GM19351 (cell line): ENCODE results near the gene CCDC69.
A peak's percentile ranks its signal among the peaks of the same experiment; 100 is the strongest.
"Not testable (repeated sequence)": the region's sequence is repeated elsewhere in the genome, so short reads cannot be mapped to it uniquely, and the experiment has no call there.

Experiments
- ATAC-seq: cut with Tn5 transposase; IDR thresholded peaks from one replicate; pipeline ENCODE4 v1.9.1; 2021; ENCODE audit warnings: mild to moderate bottlenecking, moderate library complexity; ENCODE audit not compliant: unreplicated experiment

Gene CCDC69

GRCh38 chr5:151196556-151197290 lies 27.2 kb downstream of the CCDC69 start:
- peak; percentile 95 for ATAC-seq

- ATAC-seq: no peak
Observed at GRCh38 chr5:151195622-151196021, 28.3 kb downstream of the CCDC69 start.

- ATAC-seq: no peak
Observed at GRCh38 chr5:151192626-151193025, 31.3 kb downstream of the CCDC69 start.

GRCh38 chr5:151191661-151192060 lies 32.2 kb downstream of the CCDC69 start:
- ATAC-seq: no peak

- no peak for ATAC-seq
Observed at GRCh38 chr5:151189151-151189550, 34.7 kb downstream of the CCDC69 start.

GRCh38 chr5:151186538-151186937 lies 37.4 kb downstream of the CCDC69 start:
- ATAC-seq: no peak

GRCh38 chr5:151186052-151186451 lies 37.8 kb downstream of the CCDC69 start:
- no peak for ATAC-seq

GRCh38 chr5:151184316-151185042 lies 39.4 kb downstream of the CCDC69 start:
- ATAC-seq: no peak

GRCh38 chr5:151183456-151184245 lies 40.2 kb downstream of the CCDC69 start:
- ATAC-seq: no peak

- ATAC-seq: no peak
Observed at GRCh38 chr5:151182976-151183375, 40.9 kb downstream of the CCDC69 start.

- ATAC-seq: no peak
Observed at GRCh38 chr5:151182524-151182900, 41.4 kb downstream of the CCDC69 start.

- ATAC-seq: no peak
Observed at GRCh38 chr5:151181818-151182523, 41.9 kb downstream of the CCDC69 start.

GRCh38 chr5:151180291-151180690 lies 43.6 kb downstream of the CCDC69 start:
- ATAC-seq: no peak

- ATAC-seq: no peak
Observed at GRCh38 chr5:151179489-151179840, 44.4 kb downstream of the CCDC69 start.

GRCh38 chr5:151178777-151179488 lies 45.0 kb downstream of the CCDC69 start:
- no peak for ATAC-seq

GRCh38 chr5:151178372-151178771 lies 45.5 kb downstream of the CCDC69 start:
- no peak for ATAC-seq

- not testable (repeated sequence) for ATAC-seq
Observed at GRCh38 chr5:151176268-151176667, 47.6 kb downstream of the CCDC69 start.

GRCh38 chr5:151174612-151175101 lies 49.2 kb downstream of the CCDC69 start:
- ATAC-seq: no peak

GRCh38 chr5:151173711-151174611 lies 49.9 kb downstream of the CCDC69 start:
- no peak for ATAC-seq
